Memory B cell (primary cell): ENCODE results near the gene JAKMIP2.
"Not testable (repeated sequence)": the region's sequence is repeated elsewhere in the genome, so short reads cannot be mapped to it uniquely, and the experiment has no call there.

Experiments
- ATAC-seq: fragments of 150-1000 bp; cut with Tn5 transposase; 2 replicates; pipeline ENCODE4 v1.10.0; 2021; ENCODE audit warnings: low read depth, mild to moderate bottlenecking, moderate library complexity
- DNase-seq, 2 donors: peaks; one replicate each; pipeline ENCODE4 v3.0.0; 2022; ENCODE audit warnings: low spot score in 2 of 2
- H3K27ac Mint-ChIP-seq: one replicate; pipeline ENCODE4 v1.8.0; 2022; ENCODE audit warnings: mild to moderate bottlenecking, moderate library complexity, mixed read lengths
- H3K27me3 Mint-ChIP-seq: one replicate; pipeline ENCODE4 v1.8.0; 2022; ENCODE audit warnings: mixed read lengths
- H3K36me3 Mint-ChIP-seq: one replicate; pipeline ENCODE4 v1.8.0; 2022; ENCODE audit warnings: mild to moderate bottlenecking, mixed read lengths
- H3K4me1 Mint-ChIP-seq: one replicate; pipeline ENCODE4 v1.8.0; 2022; ENCODE audit warnings: mixed read lengths
- H3K4me3 Mint-ChIP-seq: one replicate; pipeline ENCODE4 v1.8.0; 2022; ENCODE audit warnings: mild to moderate bottlenecking, moderate library complexity, mixed read lengths
- H3K9me3 Mint-ChIP-seq: one replicate; pipeline ENCODE4 v1.8.0; 2022; ENCODE audit warnings: mixed read lengths

JAKMIP2 gene

DNA sequence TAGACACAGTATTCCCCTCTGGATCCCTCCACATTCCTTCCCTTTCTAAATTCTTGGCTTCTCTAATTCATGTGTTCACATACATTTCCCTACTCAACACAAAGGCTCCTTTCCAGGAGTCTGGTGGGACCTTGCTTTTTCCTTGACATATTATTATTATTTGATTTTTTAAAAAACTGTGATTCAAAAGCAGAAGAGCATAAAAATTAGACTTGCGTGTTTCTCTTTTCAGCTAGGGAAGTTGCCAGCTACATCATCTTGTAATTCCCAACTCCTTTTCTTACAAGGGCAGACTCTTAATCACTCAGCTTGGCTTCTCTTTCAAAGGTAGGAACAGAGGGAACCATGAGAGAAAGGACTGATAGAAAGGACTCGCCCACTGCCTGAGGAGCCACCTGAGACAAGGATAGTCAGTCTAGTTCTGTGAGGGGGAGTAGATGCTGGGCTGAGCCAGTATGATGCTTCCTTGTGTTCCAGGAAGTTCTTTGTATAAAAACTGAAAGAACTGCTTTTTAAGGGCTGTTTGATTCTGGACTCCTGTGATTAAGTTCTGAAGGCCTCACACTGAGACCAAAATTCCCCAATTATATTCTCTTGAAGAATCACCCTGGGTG is 221.7 kb downstream of the JAKMIP2 start:
- Mint-ChIP-seq H3K9me3 (peaks cover under 1% of the 10 kb centered on the region), H3K27me3 (no peaks in the 10 kb centered on the region), H3K36me3 (no peaks in the 10 kb centered on the region), H3K4me3 (no peak overlapping the region), H3K4me1 (no peaks in the 10 kb centered on the region), H3K27ac (no peak overlapping the region)
- no peak for ATAC-seq
- DNase-seq: no peak

DNA sequence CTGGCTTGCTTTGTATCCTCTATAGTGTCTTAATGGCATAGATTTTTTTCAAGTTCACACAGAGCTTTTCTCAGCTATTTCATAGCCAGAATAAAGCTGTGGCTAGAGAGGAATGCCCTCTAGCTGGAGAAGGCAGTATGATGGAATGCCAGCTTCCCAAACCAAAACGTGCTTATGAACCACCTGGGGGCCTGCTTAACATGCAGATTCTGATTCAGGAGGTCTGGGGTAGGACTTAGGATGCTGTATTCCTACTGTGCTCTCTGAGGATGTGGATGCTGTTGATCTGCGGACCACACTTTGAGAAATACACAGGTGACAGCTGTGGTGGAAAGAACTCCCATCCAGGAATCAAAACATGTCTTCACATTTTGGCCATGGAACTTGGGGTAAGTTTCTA is 222.8 kb downstream of the JAKMIP2 start:
- H3K9me3 Mint-ChIP-seq: no peaks in the 10 kb centered on the region
- no peaks in the 10 kb centered on the region for H3K36me3 Mint-ChIP-seq
- ATAC-seq (no peak), DNase-seq (no peak)
- H3K4me3 Mint-ChIP-seq: no peak overlapping the region
- no peaks in the 10 kb centered on the region for H3K27me3 Mint-ChIP-seq
- H3K4me1 Mint-ChIP-seq: no peaks in the 10 kb centered on the region
- H3K27ac Mint-ChIP-seq: no peak overlapping the region

DNA sequence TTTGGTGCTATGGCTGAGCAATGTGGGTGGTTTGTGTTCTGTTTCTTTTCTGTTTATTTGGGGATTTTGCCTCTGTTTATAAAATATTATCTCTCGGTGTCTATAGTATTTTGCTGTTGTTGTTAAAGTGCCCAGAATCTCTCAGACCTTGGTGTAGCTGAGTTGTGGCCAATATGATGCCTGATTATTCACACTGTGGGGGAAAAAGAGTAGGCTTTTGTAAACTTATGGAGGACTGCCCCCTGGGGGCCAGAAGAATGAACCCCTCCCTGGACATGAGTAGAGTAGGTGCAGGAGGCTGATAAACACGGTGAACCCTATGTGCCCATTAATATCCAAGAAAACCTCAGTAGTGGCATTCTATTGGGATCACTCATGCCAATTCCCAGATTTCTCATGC is 223.7 kb downstream of the JAKMIP2 start:
- Mint-ChIP-seq H3K27me3 (no peaks in the 10 kb centered on the region), H3K27ac (no peak overlapping the region), H3K9me3 (no peaks in the 10 kb centered on the region), H3K4me1 (no peaks in the 10 kb centered on the region), H3K36me3 (no peaks in the 10 kb centered on the region), H3K4me3 (no peak overlapping the region)
- DNase-seq: no peak
- no peak for ATAC-seq

DNA sequence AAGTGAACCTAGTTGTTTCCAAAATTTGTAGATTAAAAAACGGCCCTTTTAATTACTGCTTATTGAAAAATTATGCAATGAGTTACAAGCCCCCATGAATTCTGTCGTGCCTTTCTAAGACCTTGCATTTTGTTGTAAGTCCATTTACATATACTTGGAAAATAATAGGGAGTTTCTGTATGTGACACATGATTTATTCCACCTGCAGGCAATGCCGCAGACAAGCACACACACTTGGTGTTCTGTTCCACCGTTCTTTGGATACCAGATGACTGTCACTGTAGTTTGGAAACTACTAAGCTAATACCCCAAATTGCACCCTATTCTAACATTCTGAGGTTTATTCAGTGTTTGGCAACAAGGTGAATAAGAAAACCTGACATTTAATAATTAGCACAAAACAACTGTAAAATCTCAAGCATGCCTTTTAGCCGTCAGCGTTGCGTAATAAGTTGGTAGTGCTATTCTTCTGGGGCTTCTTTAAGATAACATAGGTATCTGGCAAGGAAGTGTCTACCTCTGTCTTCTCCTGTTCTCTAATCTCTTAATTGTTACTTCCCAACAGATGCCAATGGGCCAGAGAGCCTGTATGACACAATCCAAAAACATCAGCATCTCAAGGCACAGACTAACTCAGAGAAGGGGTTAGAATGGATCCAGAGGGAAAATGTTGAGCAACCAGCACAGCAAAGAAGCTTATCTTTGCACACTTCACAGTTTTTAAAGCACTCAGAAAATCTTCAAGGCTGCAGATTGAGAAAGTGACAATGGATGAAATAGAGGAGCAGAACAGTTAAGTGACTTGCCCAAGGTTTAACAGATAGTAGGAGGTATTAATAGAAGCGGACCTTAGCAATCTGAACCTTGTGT is 224.4 kb downstream of the JAKMIP2 start:
- DNase-seq: no peak

DNA sequence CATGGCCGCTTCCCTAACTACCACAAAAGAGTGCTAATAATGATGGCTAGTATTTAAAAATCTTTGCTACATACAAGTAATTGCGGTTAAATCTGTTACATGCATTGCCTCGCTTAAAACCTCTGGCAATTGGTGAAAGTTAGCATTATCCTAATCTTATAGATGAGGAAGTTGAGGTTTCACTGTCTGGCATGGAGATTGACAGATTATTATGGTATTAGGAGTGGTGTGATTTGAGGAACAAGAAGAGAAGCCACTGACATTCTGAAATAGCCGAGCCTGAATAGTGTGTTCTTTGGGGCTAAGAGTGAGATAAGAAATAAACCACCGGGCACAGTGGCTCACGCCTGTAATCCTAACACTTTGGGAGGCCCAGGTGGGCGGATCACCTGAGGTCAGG is 227.4 kb downstream of the JAKMIP2 start:
- ATAC-seq (no peak), DNase-seq (no peak)
- Mint-ChIP-seq H3K4me3 (no peak overlapping the region), H3K36me3 (no peaks in the 10 kb centered on the region), H3K9me3 (peaks cover 2% of the 10 kb centered on the region), H3K27me3 (no peaks in the 10 kb centered on the region), H3K4me1 (no peaks in the 10 kb centered on the region), H3K27ac (no peak overlapping the region)

More for the DNA sequence above, 224.4 kb downstream of the JAKMIP2 start:
- H3K27me3 Mint-ChIP-seq: no peaks in the 10 kb centered on the region
- H3K4me3 Mint-ChIP-seq: no peak overlapping the region
- no peaks in the 10 kb centered on the region for H3K4me1 Mint-ChIP-seq
- H3K36me3 Mint-ChIP-seq: no peaks in the 10 kb centered on the region
- H3K27ac Mint-ChIP-seq: no peak overlapping the region
- H3K9me3 Mint-ChIP-seq: no peaks in the 10 kb centered on the region
- ATAC-seq: no peak

DNA sequence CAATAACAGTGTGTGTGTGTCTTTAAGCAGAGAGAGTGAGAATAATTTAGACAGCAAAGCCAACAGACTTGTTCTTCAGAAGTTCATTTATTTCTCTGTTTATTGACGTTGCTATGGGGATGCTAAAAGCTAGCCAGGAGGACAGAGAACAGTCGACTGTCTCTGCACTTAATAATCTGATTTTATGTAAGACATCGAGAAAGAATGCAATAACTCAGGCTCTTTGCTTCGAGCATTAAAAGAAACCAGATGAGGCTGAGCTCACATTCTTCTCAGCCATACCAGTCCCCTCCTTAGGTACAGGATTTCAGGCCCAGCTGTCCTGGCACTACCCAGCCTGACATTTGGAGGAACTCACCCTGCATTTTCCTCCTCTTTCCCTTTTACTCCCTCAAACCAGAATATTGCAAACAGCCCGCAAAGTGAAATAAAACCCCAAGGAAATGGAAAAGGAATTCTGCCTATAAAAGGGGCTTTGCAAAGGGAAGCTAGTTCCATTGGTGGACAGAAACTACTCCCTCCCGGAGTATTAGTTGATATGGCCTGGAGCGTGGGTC is 228.2 kb downstream of the JAKMIP2 start:
- H3K4me1 Mint-ChIP-seq: no peaks in the 10 kb centered on the region
- H3K36me3 Mint-ChIP-seq: peaks cover 1% of the 10 kb centered on the region
- no peak for ATAC-seq
- no peak for DNase-seq
- no peaks in the 10 kb centered on the region for H3K27me3 Mint-ChIP-seq
- no peak overlapping the region for H3K27ac Mint-ChIP-seq
- peaks cover 6% of the 10 kb centered on the region for H3K9me3 Mint-ChIP-seq
- H3K4me3 Mint-ChIP-seq: no peak overlapping the region

DNA sequence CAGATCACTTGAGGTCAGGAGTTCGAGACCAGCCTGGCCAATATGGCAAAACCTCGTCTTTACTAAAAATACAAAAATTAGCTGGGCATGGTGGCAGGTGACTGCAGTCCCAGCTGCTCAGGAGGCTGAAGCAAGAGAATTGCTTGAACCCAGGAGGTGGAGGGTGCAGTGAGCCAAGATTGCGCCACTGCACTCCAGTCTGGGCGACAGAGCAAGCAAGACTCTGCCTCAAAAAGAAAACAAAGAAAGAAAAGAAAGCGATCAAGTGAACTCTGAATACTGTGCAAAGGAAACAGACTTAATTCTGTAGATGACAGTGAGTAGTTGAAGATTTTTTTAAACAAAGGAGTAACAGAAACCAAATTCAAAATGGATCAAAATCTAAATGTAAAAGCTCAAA is 228.7 kb downstream of the JAKMIP2 start:
- not testable (repeated sequence) for H3K27me3 Mint-ChIP-seq, H3K9me3 Mint-ChIP-seq, H3K4me1 Mint-ChIP-seq, DNase-seq, ATAC-seq, H3K27ac Mint-ChIP-seq, H3K4me3 Mint-ChIP-seq, H3K36me3 Mint-ChIP-seq

DNA sequence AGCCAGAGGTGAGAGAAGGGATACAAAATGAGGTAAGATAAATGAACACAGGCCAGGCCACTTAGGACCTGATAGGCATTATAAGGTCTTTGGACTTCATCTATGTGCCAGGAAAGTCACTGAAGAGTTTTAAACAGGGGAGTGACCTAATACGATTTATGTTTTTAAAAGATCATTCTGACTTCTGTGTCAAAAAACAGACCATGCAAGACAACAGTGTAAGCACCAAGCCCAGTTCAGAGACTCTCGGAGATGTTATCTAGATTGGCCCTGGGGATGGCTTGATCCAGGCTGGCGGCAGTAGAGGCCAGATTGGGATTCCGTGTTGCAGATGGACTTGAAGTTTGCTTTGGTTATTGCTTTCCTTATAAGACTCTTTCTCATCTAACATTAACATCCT is 229.6 kb downstream of the JAKMIP2 start:
- Mint-ChIP-seq H3K4me1 (no peaks in the 10 kb centered on the region), H3K36me3 (peaks cover 1% of the 10 kb centered on the region), H3K4me3 (no peak overlapping the region), H3K27me3 (no peaks in the 10 kb centered on the region), H3K9me3 (peaks cover 7% of the 10 kb centered on the region), H3K27ac (no peak overlapping the region)
- no peak for ATAC-seq
- no peak for DNase-seq

DNA sequence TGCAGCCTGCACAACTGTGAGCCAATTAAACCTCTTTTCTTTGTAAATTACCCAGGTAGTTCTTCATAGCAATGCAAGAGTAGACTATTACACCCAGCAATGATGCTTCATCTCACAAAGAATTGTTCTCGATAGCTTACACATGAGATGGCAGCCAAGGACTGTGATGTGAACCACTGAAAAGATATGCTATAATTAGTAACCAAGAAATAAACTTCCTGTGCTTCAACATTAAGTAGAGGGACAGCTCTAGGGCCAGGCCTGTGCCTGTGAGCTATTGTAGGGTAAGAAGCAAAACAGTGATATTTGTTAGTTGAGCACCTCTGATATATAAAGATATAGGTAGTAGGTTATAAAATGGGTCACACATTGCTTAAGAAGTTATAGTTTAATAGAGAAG is 230.9 kb downstream of the JAKMIP2 start:
- peaks cover 1% of the 10 kb centered on the region for H3K36me3 Mint-ChIP-seq
- H3K9me3 Mint-ChIP-seq: peaks cover 7% of the 10 kb centered on the region
- no peaks in the 10 kb centered on the region for H3K4me1 Mint-ChIP-seq
- no peak overlapping the region for H3K27ac Mint-ChIP-seq
- ATAC-seq (no peak), DNase-seq (no peak)
- no peaks in the 10 kb centered on the region for H3K27me3 Mint-ChIP-seq
- H3K4me3 Mint-ChIP-seq: no peak overlapping the region

DNA sequence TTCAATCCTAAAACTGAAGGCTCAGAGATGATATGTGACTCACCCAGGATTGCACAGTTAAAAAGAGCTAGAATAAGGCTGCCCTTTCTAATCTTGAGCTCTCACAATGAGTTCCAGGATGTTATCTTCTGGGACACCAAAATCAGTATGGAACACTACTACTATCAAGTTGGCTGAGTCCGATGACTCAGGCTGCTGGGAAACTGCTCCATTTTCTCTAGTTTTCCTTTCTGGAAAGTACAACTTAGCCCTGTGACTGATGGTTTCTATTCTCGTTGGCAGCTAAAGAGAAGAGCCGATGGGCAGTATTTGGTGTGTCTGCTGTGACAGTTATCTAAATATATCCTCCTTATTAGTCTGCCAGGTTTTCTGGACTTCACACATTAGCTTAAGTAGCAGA is 234.8 kb downstream of the JAKMIP2 start:
- Mint-ChIP-seq H3K4me3 (no peak overlapping the region), H3K4me1 (no peaks in the 10 kb centered on the region), H3K27me3 (no peaks in the 10 kb centered on the region), H3K9me3 (peaks cover 7% of the 10 kb centered on the region), H3K36me3 (peaks cover 1% of the 10 kb centered on the region), H3K27ac (no peak overlapping the region)
- no peak for DNase-seq
- ATAC-seq: no peak

DNA sequence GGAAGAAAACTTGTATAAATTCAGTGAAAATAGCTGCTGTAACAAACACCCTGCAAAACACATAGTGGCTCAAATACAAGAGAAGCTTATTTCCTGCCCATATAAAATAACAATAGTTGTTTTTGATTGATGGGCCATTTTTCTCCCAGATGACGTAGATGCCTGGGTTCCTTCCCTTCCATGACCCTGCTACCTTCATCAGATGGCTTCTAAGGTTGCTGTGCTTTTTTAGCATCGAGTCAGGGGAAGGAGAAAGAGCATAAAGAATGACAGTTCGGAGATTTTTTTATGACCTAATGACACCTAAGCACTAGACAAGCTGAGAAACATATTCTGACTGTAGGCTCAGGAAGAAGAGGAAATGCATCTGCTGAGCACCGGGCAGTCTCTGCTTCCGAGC is 238.0 kb downstream of the JAKMIP2 start:
- no peak for DNase-seq
- H3K4me3 Mint-ChIP-seq: no peak overlapping the region
- no peak for ATAC-seq

DNA sequence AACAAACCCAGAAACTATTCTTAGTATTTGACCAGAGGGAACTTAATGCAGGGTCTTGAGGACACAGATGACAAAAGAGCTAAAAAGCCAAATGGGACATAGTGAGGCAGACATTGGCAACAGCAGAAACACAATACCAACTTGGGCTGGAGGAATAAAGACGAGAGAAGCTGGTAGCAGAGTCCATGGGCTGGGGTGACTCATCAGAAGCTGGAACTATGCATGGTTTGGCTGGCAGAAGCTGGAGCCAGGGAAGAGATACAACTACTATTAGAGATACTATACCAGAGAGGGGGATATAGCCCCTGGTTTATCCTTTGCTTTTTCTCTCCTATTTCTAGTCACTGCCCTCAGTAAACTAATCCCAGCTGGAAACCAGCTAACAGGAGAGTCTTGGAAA is 243.5 kb downstream of the JAKMIP2 start:
- Mint-ChIP-seq H3K36me3 (no peaks in the 10 kb centered on the region), H3K9me3 (peaks cover 5% of the 10 kb centered on the region), H3K4me1 (no peaks in the 10 kb centered on the region), H3K27me3 (peaks cover 2% of the 10 kb centered on the region), H3K4me3 (no peak overlapping the region), H3K27ac (no peak overlapping the region)
- DNase-seq (no peak), ATAC-seq (no peak)

More for the DNA sequence above, 238.0 kb downstream of the JAKMIP2 start:
- Mint-ChIP-seq H3K36me3 (peaks cover 1% of the 10 kb centered on the region), H3K27ac (no peak overlapping the region), H3K9me3 (peaks cover 2% of the 10 kb centered on the region), H3K4me1 (no peaks in the 10 kb centered on the region), H3K27me3 (no peaks in the 10 kb centered on the region)

DNA sequence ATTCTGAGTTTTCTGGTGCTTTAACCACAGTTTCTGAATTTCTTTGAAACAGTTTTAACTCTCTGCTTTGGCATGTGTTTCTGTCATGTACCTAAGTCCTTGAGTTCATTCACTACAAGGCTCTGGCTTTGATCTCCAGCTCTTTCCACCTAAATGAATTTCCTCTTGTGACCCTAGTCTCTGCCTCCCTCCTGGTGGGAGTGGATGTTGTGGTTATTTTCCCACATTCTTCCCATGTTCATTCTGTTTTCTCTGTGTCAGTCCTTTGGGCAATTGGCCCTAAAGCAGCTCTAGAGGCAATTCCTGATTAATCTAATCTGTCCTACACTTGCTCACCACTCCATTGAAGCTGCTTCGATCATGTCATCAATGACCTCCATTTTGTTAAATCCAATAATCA is 244.3 kb downstream of the JAKMIP2 start:
- no peaks in the 10 kb centered on the region for H3K36me3 Mint-ChIP-seq
- no peak overlapping the region for H3K4me3 Mint-ChIP-seq
- ATAC-seq (no peak), DNase-seq (no peak)
- H3K4me1 Mint-ChIP-seq: no peaks in the 10 kb centered on the region
- peaks cover 5% of the 10 kb centered on the region for H3K9me3 Mint-ChIP-seq
- no peak overlapping the region for H3K27ac Mint-ChIP-seq
- H3K27me3 Mint-ChIP-seq: peaks cover 2% of the 10 kb centered on the region
